HCT116 (cell line): ENCODE data around the gene TTL. TPM values are rescaled to one million over a fixed set of nuclear protein-coding genes. Genes with fewer than 3 reads are reported as not detected.

Experiments
- ATAC-seq: fragments of 200-7000 bp; cut with Tn5 transposase; 2 replicates; pipeline ENCODE4 v1.9.1; 2020; ENCODE audit warnings: mild to moderate bottlenecking, moderate library complexity
- BruUV-seq: library from RNA; stranded (reverse); fragments of 400-500 nt; replicated peaks from 2 replicates; lab custom pipeline; 2021; lab: Mats Ljungman, UMichigan
- CTCF ChIA-PET: fragments of 300-600 bp; sonication (Branson Sonifier 250); formaldehyde crosslinking; loops from one replicate; lab custom pipeline; 2021; ENCODE audit warnings: antibody characterized with exemption; lab: Charles Lee
- POLR2A ChIA-PET: fragments of 300-600, 350-600 bp; sonication (Branson Sonifier 250); formaldehyde crosslinking; loops from one replicate; lab custom pipeline; 2021; ENCODE audit warnings: antibody characterized with exemption; lab: Charles Lee
- RAD21 ChIA-PET, 2 experiments: fragments of 300-600 bp; sonication (Branson Sonifier 250); formaldehyde crosslinking; loops; one replicate each; lab custom pipeline; 2023; ENCODE audit warnings: low total read pairs in 2 of 2; ENCODE audit not compliant: uncharacterized antibody in 2 of 2, unreplicated experiment in 2 of 2, low non-redundant PET in 1 of 2; lab: Charles Lee
- DNase-seq: peaks from one replicate; pipeline ENCODE4 v3.0.0-alpha.2; 2010; ENCODE audit warnings: low read depth, low spot score
- H2AFZ ChIP-seq: fragments of 200-600 bp; shearing (Covaris generic), sonication (generic); 2 replicates; pipeline ENCODE4 v1.6.1; 2017; ENCODE audit warnings: low read depth, mixed run types, mixed read lengths, antibody characterized with exemption, low read length; ENCODE audit not compliant: poor library complexity, severe bottlenecking
- H3K27ac ChIP-seq: 2 replicates; pipeline ENCODE4 v1.5.1; 2012; ENCODE audit warnings: low read depth, low read length
- H3K27me3 ChIP-seq: fragments of 200-600 bp; sonication (generic); 2 replicates; pipeline ENCODE4 v1.6.1; 2016; ENCODE audit warnings: mixed run types, low read length, mixed read lengths; ENCODE audit not compliant: insufficient read depth
- H3K36me3 ChIP-seq, 2 experiments: fragments of 200-500 bp in 1 of 2; fragments of 200-600 bp in 1 of 2; sonication (Bioruptor generic) in 1 of 2; sonication (generic) in 1 of 2; 2 replicates each; pipeline versions ENCODE4 v1.5.1 to v1.6.1; 2014 to 2016; ENCODE audit warnings: low read length in 2 of 2, inconsistent platforms in 1 of 2, mixed read lengths in 1 of 2, mixed run types in 1 of 2; ENCODE audit not compliant: insufficient read depth in 2 of 2, control insufficient read depth in 1 of 2
- H3K4me1 ChIP-seq, 2 experiments: fragments of 200-600 bp in 1 of 2; sonication (generic) in 1 of 2; 2 replicates each; pipeline versions ENCODE4 v1.5.1 to v1.6.1; 2012 to 2017; ENCODE audit warnings: low read length in 2 of 2, inconsistent platforms in 1 of 2, mild to moderate bottlenecking in 1 of 2, mixed read lengths in 1 of 2, mixed run types in 1 of 2, moderate library complexity in 1 of 2; ENCODE audit not compliant: insufficient read depth in 2 of 2, control insufficient read depth in 1 of 2
- H3K4me2 ChIP-seq: fragments of 200-600 bp; sonication (generic); 2 replicates; pipeline ENCODE4 v1.6.1; 2017; ENCODE audit warnings: mixed run types, low read length, mixed read lengths
- H3K4me3 ChIP-seq, 2 experiments: fragments of 200-600 bp in 1 of 2; sonication (generic) in 1 of 2; replicated peaks in 1 of 2; 2 replicates each; pipeline ENCODE4 v1.5.1; 2011 to 2016; ENCODE audit warnings: low read length in 2 of 2, control low read depth in 1 of 2, low read depth in 1 of 2, mild to moderate bottlenecking in 1 of 2, mixed read lengths in 1 of 2, mixed run types in 1 of 2
- H3K79me2 ChIP-seq: fragments of 200-600 bp; sonication (generic); 2 replicates; pipeline ENCODE4 v1.6.1; 2017; ENCODE audit warnings: mild to moderate bottlenecking, mixed run types, low read length, moderate library complexity, mixed read lengths; ENCODE audit not compliant: insufficient read depth
- H3K9ac ChIP-seq: fragments of 200-600 bp; sonication (generic); 2 replicates; pipeline ENCODE4 v1.6.1; 2016; ENCODE audit warnings: low read length, mixed read lengths
- H3K9me2 ChIP-seq: fragments of 200-600 bp; sonication (generic), shearing (Covaris generic); 2 replicates; pipeline ENCODE4 v1.6.1; 2017; ENCODE audit warnings: mixed run types, mild to moderate bottlenecking, moderate library complexity; ENCODE audit not compliant: insufficient read depth
- H3K9me3 ChIP-seq, 2 experiments: fragments of 200-500 bp in 1 of 2; fragments of 200-600 bp in 1 of 2; sonication (Bioruptor generic) in 1 of 2; sonication (generic) in 1 of 2; 2 replicates each; pipeline ENCODE4 v1.6.1; 2014 to 2017; ENCODE audit warnings: low read length in 2 of 2, mixed read lengths in 2 of 2, inconsistent platforms in 1 of 2, low read depth in 1 of 2, mild to moderate bottlenecking in 1 of 2, mixed run types in 1 of 2, moderate library complexity in 1 of 2; ENCODE audit not compliant: control insufficient read depth in 1 of 2, insufficient read depth in 1 of 2
- H4K20me1 ChIP-seq: fragments of 200-600 bp; sonication (generic), shearing (Covaris generic); 2 replicates; pipeline ENCODE4 v1.6.1; 2017; ENCODE audit warnings: mixed run types, mild to moderate bottlenecking, moderate library complexity; ENCODE audit not compliant: insufficient read depth
- ATF3 ChIP-seq: IDR thresholded peaks from 2 replicates; pipeline ENCODE4 v1.6.1; 2012
- CBX3 ChIP-seq: IDR thresholded peaks from 2 replicates; pipeline ENCODE4 v1.6.1; 2012; ENCODE audit warnings: low read depth
- CEBPB ChIP-seq: IDR thresholded peaks from 2 replicates; pipeline ENCODE4 v1.6.1; 2012; ENCODE audit warnings: low read depth
- EGR1 ChIP-seq: IDR thresholded peaks from 2 replicates; pipeline ENCODE4 v1.6.1; 2012; ENCODE audit warnings: low read depth
- ELF1 ChIP-seq: IDR thresholded peaks from 2 replicates; pipeline ENCODE4 v1.6.1; 2012; ENCODE audit warnings: low read depth, borderline replicate concordance
- EZH2 ChIP-seq: fragments of 200-600 bp; sonication (generic); IDR thresholded peaks from 2 replicates; pipeline ENCODE4 v1.6.1; 2017; ENCODE audit warnings: antibody characterized with exemption, mixed run types
- EZH2phosphoT487 ChIP-seq: fragments of 200-600 bp; IDR thresholded peaks from 2 replicates; pipeline ENCODE4 v1.6.1; 2018; ENCODE audit warnings: antibody characterized with exemption, borderline replicate concordance
- FOSL1 ChIP-seq: IDR thresholded peaks from 2 replicates; pipeline ENCODE4 v1.6.1; 2012; ENCODE audit warnings: low read depth
- JUND ChIP-seq: IDR thresholded peaks from 2 replicates; pipeline ENCODE4 v1.6.1; 2012
- MAX ChIP-seq: IDR thresholded peaks from 2 replicates; pipeline ENCODE4 v1.6.1; 2012
- POLR2A ChIP-seq: IDR thresholded peaks from 2 replicates; pipeline ENCODE4 v1.7.0; 2011; ENCODE audit warnings: borderline replicate concordance; ENCODE audit not compliant: insufficient read depth, insufficient read length; ENCODE audit errors: extremely low read depth
- POLR2AphosphoS5 ChIP-seq: IDR thresholded peaks from 2 replicates; pipeline ENCODE4 v1.6.1; 2011; ENCODE audit warnings: mild to moderate bottlenecking, low read depth, low read length, moderate library complexity
- RAD21 ChIP-seq: IDR thresholded peaks from 2 replicates; pipeline ENCODE4 v1.6.1; 2012; ENCODE audit warnings: low read depth, mild to moderate bottlenecking
- REST ChIP-seq: IDR thresholded peaks from 2 replicates; pipeline ENCODE4 v1.6.1; 2012; ENCODE audit warnings: low read depth
- SIN3A ChIP-seq: IDR thresholded peaks from 2 replicates; pipeline ENCODE4 v1.6.1; 2012; ENCODE audit warnings: low read depth
- SP1 ChIP-seq: IDR thresholded peaks from 2 replicates; pipeline ENCODE4 v1.6.1; 2012; ENCODE audit warnings: low read depth
- SRF ChIP-seq: IDR thresholded peaks from 2 replicates; pipeline ENCODE4 v1.6.1; 2012; ENCODE audit warnings: low read depth
- TCF7L2 ChIP-seq: IDR thresholded peaks from 2 replicates; pipeline ENCODE4 v1.7.0; 2011; ENCODE audit warnings: borderline replicate concordance, inconsistent platforms; ENCODE audit not compliant: insufficient read depth, insufficient read length; ENCODE audit errors: extremely low read depth
- YY1 ChIP-seq: IDR thresholded peaks from 2 replicates; pipeline ENCODE4 v1.6.1; 2011; ENCODE audit warnings: low read length, low read depth, moderate library complexity, mild to moderate bottlenecking; ENCODE audit not compliant: insufficient replicate concordance; ENCODE audit errors: extremely low read depth
- ZBTB33 ChIP-seq: IDR thresholded peaks from 2 replicates; pipeline ENCODE4 v1.6.1; 2011; ENCODE audit warnings: mild to moderate bottlenecking, low read length, moderate library complexity; ENCODE audit not compliant: insufficient replicate concordance; ENCODE audit errors: extremely low read depth
- ZFX ChIP-seq: fragments of 450-650 bp; IDR thresholded peaks from 2 replicates; pipeline ENCODE4 v1.6.1; 2017
- ZNF274 ChIP-seq: fragments of 200-500 bp; sonication (Bioruptor generic); IDR thresholded peaks from 2 replicates; pipeline ENCODE4 v1.6.1; 2014; ENCODE audit warnings: mild to moderate bottlenecking, low read depth, low read length, inconsistent platforms
- intact Hi-C: fragments of 100-400 bp; cut with micrococcal nuclease; formaldehyde crosslinking; loops from 2 replicates; pipeline ENCODE4 v1.10.0; 2022
- total RNA-seq: library from RNA; stranded (reverse); gene quantifications from one replicate; pipeline ENCODE4 v1.2.1, GENCODE V29; 2021; ENCODE audit not compliant: unreplicated experiment

Gene TTL
- total RNA-seq, 1 experiment from 2014 or later, result 58.7 TPM

- peaks cover 15 to 28% of the 10 kb centered on the region in 2 experiments for H3K4me1 ChIP-seq
- H3K27me3 ChIP-seq, result no peaks in the 10 kb centered on the region
- ChIA-PET CTCF (interaction anchor here (1.0 to 3.1 kb wide), 6 partner anchors 11 to 463 kb away, joined by 3 to 29 read pairs (median 4); no protein-coding TSS in a partner anchor), RAD21 (interaction anchor here (0.7 to 1.9 kb wide), 3 partner anchors 140 to 142 kb away, joined by 3 to 10 read pairs (median 4); no protein-coding TSS in a partner anchor), POLR2A (interaction anchor here (0.6 to 2.4 kb wide), 10 partner anchors 10 to 691 kb away, joined by 3 to 14 read pairs (median 3); partner anchors contain the start of gene SLC20A1)
- H3K9me2 ChIP-seq, result no peaks in the 10 kb centered on the region
- BruUV-seq, result no TSS peak
- ATAC-seq (peak; percentile 88), DNase-seq (peak; percentile 92)
- no peaks in the 10 kb centered on the region for H4K20me1 ChIP-seq
- H3K4me2 ChIP-seq, result peak within 1 kb of the TSS; percentile 87
- 0 out of 4 replicates have a peak, but pooled peaks cover 0 to 2% of the 10 kb centered on the region in 2 experiments for H3K36me3 ChIP-seq
- H3K27ac ChIP-seq, result peak within 1 kb of the TSS; percentile 96
- intact Hi-C loops, result loop anchor here (5.0 kb wide), 3 partner anchors 143 to 697 kb away; partner anchors contain the start of gene ZC3H8
- peaks cover 13% of the 10 kb centered on the region for H3K79me2 ChIP-seq
- H3K9me3 ChIP-seq, result no peaks in the 10 kb centered on the region
- peak within 1 kb of the TSS; percentile 85 for H3K9ac ChIP-seq
- H3K4me3 ChIP-seq, result peak within 1 kb of the TSS; percentile 89 to 91
- H2AFZ ChIP-seq, result peak within 1 kb of the TSS; percentile 60
- TF ChIP-seq EZH2phosphoT487, result no peak
- TF ChIP-seq CEBPB, result peak; percentile 96
- no peak for TF ChIP-seq SRF
- peak; percentile 13; the same call in 1 of the 2 replicates for TF ChIP-seq CBX3
- no peak for TF ChIP-seq FOSL1
- TF ChIP-seq EZH2, result no peak
- TF ChIP-seq RAD21, result no peak
- peak; percentile 59 for TF ChIP-seq TCF7L2
- no peak for TF ChIP-seq JUND
- TF ChIP-seq MAX, result peak; percentile 83
- TF ChIP-seq ELF1, result peak; percentile 99
- peak; percentile 90 for TF ChIP-seq POLR2AphosphoS5
- peak; percentile 55; the same call in 1 of the 2 replicates for TF ChIP-seq SIN3A
- TF ChIP-seq SP1, result peak; percentile 73
- no peak for TF ChIP-seq ATF3
- peak; percentile 72 for TF ChIP-seq EGR1
- TF ChIP-seq REST, result no peak
- no peak for TF ChIP-seq ZNF274
- peak; percentile 69 for TF ChIP-seq ZFX
- peak; percentile 99 for TF ChIP-seq YY1
- peak; percentile 9 for TF ChIP-seq ZBTB33
- peak; percentile 62 for TF ChIP-seq POLR2A
Measured at GRCh38 chr2:112584134-112584890, 102.4 kb downstream of the TTL start, which contains the start of gene CHCHD5. Gene CHCHD5 (plus strand): TSS chr2:112584609. CDS start chr2:112584648, 39 bp downstream.
